AG08396 (cell line): ENCODE results near the gene HMGXB4.

ENCODE experiments used
- DNase-seq: peaks from one replicate; pipeline ENCODE4 v3.0.0; 2012; ENCODE audit warnings: low spot score, mixed read lengths

The HMGXB4 gene

GRCh38 chr22:35326854-35327562, 69.7 kb downstream of the HMGXB4 start:
- DNase-seq: no peak

DNA sequence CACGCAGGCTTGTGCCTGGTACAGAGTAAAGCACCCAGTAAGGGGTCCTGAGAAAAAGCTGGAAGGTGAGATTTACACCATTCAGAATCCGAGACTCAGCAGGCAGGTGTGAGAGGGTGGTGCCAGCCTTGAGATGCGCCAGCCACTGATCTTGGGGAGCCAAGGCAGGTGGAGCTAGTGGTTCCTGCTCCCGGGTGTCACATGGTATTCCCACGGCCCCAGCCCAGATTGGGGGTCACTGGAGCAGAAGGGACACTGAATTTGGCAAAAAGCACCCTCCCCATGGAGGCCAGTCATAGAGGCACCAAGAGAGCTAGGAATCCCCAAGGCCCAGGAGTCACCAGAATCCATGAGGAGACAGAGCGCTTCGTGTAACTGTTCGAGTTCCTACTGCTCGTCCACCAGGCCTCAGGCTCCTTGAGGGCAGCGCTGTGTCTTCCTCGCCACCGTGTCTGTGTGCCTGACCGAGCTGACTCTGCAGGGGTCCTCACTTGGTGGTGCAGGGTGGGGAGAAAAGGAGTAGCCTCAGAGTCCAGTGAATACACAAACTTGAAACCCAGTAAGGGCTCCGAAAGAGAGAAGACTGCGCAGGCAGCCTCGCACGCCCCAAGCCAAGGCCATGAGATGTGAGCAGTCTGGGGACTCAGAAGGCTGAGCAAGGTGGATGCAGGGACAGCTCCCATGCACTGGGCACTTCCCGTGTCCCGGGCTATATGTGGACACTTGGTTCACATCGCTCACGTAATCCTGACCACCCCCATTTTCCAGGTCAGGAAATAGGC, 70.6 kb downstream of the HMGXB4 start:
- no peak for DNase-seq

DNA sequence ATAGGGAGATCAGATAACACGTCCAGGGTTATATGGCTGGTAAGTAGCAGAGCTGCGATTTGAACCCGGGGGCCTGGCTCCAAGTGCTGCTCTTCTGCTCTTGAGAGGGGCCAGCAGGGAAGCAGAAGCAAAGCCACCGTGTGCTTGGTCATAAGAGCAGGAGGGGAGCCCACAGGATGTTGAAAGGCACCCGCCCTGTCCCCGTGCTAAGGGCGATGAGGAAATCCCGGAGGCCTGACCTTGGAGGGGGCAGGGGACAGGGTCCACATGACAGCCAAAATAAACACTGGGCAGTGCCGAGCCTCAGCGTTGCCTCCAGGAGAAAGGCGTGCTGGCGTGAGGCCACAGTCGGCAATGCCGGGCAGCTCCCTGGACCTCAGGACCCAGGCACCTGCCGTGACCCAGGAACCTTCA, 71.2 kb downstream of the HMGXB4 start:
- no peak for DNase-seq

DNA sequence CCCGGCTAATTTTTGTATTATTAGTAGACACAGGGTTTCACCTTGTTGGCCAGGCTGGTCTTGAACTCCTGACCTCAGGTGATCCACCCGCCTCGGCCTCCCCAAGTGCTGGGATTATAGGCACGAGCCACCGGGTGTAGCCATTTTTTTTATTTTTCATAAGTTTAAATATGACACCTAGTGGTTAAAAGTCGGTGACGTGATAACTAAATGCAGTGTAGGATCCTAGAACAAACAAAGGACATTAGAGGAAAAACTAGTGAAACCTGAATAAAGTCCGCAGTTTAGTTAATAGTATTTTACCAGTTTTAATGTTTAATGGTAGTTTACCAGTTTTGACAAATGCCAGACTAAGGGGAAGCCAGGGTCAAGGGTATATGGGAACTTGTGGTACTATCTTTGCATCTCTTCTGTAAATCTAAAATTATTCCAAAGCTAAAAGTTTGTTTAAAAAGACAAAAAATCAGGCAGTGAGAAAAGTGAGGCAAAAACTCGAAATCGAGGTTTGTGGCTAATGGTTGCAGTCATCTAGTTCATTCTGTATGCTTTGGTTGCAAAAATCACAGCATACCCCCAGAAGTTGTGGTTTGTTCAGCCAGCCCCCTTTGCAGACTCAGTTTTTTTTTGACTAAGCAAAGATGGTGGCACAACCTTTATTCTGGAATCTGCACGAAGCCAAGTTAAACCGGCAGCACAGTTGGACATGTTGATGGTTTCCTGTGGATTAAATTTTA, 72.0 kb downstream of the HMGXB4 start:
- no peak for DNase-seq

- peak; percentile 86 for DNase-seq
Observed at GRCh38 chr22:35330258-35330861, 73.1 kb downstream of the HMGXB4 start.

DNA sequence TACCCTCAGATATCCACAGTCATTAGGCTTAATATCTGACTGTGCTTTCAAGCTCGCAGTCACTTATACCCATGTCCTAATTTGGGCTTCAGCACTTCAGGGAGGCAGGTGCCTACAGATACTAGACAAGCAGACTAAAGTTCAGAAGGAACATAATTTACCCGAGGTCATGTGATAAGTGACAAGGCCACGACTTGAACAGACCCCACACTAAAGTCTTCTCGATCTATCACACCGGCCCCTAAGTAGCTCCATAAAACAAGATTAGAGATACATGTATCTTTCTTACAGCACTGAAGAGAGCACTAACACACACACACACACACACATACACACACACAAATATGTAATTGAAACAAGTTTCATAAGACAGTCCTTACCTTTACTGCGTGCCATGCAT, 75.0 kb downstream of the HMGXB4 start:
- no peak for DNase-seq

DNA sequence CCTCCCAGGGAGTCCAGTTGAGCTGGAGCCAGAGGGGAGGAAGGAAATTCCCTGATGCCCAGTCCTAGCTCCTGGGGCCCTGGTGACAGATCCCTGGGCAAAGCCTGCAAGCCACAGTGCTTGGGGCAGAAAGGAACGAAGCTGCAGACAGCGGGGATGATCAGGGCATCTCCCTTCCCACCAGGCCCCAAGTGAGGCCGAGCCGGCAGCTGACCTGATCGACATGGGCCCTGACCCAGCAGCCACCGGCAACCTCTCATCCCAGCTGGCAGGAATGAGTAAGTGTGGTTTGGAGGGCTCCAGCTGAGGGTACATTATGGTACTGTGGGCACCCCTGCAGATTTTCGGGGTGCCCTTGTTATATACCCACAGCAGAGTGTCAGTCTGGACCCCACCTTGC, 75.9 kb downstream of the HMGXB4 start:
- DNase-seq: no peak

GRCh38 chr22:35334004-35334403, 76.7 kb downstream of the HMGXB4 start:
- DNase-seq: no peak

- DNase-seq: no peak
Observed at GRCh38 chr22:35335468-35335867, 78.2 kb downstream of the HMGXB4 start.

- no peak for DNase-seq
Observed at GRCh38 chr22:35335936-35336781, 78.9 kb downstream of the HMGXB4 start.

- no peak for DNase-seq
Observed at GRCh38 chr22:35337932-35338331, 80.6 kb downstream of the HMGXB4 start.

GRCh38 chr22:35341090-35341874, 84.0 kb downstream of the HMGXB4 start:
- DNase-seq: no peak

DNA sequence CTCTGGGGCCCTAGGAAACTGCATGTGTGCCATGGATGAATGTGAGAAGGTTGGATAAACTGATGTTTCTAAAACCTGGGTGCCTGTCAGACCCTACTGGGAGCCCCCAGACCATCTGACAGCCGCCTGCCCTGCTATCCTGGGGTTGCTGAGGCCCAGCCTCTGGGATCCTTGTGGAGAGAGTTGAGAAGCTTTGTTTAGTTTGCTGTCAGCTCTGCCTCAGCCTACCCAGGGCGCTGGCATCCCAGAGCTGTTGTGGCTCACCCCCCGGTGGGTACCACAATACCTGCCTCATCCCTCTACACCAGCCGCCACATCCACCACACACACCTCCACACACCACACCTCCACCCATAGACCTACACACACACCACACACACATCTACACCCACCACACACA, 85.1 kb downstream of the HMGXB4 start:
- no peak for DNase-seq

GRCh38 chr22:35343664-35344550, 86.6 kb downstream of the HMGXB4 start:
- no peak for DNase-seq

GRCh38 chr22:35344956-35345690, 87.8 kb downstream of the HMGXB4 start:
- no peak for DNase-seq
